IMR-90 (cell line): ENCODE measurements around the gene APCDD1L. TPM values are rescaled to one million over a fixed set of nuclear protein-coding genes. Genes with fewer than 3 reads are reported as not detected.

Source experiments
- ATAC-seq: fragments of 200-7000 bp; cut with Tn5 transposase; 2 replicates; pipeline ENCODE4 v1.9.1; 2020; ENCODE audit warnings: low read depth, mild to moderate bottlenecking, moderate library complexity
- BruUV-seq: library from RNA; stranded (reverse); fragments of 400-500 nt; replicated peaks from 2 replicates; lab custom pipeline; 2021; lab: Mats Ljungman, UMichigan
- CTCF ChIA-PET: fragments of 300-600 bp; formaldehyde crosslinking; extraction: SDS; loops from one replicate; lab custom pipeline; 2021; ENCODE audit warnings: antibody characterized with exemption; lab: Yijun Ruan, JAX
- POLR2A ChIA-PET: fragments of 300-600 bp; sonication (Branson Sonifier 250); formaldehyde crosslinking; loops from one replicate; lab custom pipeline; 2022; ENCODE audit warnings: antibody characterized with exemption; ENCODE audit not compliant: unreplicated experiment; lab: Charles Lee
- DNase-seq: peaks from one replicate; pipeline ENCODE4 v3.0.0; 2013
- H2AFZ ChIP-seq: replicated peaks from 2 replicates; pipeline ENCODE3; 2013; ENCODE audit warnings: low read length, mild to moderate bottlenecking; ENCODE audit not compliant: poor library complexity
- H2AK5ac ChIP-seq: 2 replicates; pipeline ENCODE4 v1.6.1; 2013; ENCODE audit warnings: low read depth, low read length, inconsistent platforms
- H2AK9ac ChIP-seq: replicated peaks from 2 replicates; pipeline ENCODE3; 2013; ENCODE audit warnings: mild to moderate bottlenecking, low read depth, low read length, moderate library complexity; ENCODE audit not compliant: poor library complexity
- H2BK120ac ChIP-seq: 2 replicates; pipeline ENCODE4 v1.6.1; 2013; ENCODE audit warnings: low read depth, low read length, inconsistent platforms
- H2BK15ac ChIP-seq: 3 replicates; pipeline ENCODE4 v1.6.1; 2013; ENCODE audit warnings: low read depth, low read length, inconsistent platforms
- H2BK20ac ChIP-seq: 2 replicates; pipeline ENCODE4 v1.6.1; 2013; ENCODE audit warnings: low read depth, mild to moderate bottlenecking, inconsistent platforms, low read length, moderate library complexity
- H2BK5ac ChIP-seq: 2 replicates; pipeline ENCODE4 v1.6.1; 2013; ENCODE audit warnings: mild to moderate bottlenecking, low read depth, low read length, inconsistent platforms; ENCODE audit not compliant: poor library complexity, severe bottlenecking
- H3K14ac ChIP-seq: replicated peaks from 2 replicates; pipeline ENCODE4 v1.6.1; 2013; ENCODE audit warnings: low read depth, low read length, inconsistent platforms
- H3K18ac ChIP-seq: 2 replicates; pipeline ENCODE4 v1.6.1; 2013; ENCODE audit warnings: low read depth, low read length, control low read depth
- H3K23ac ChIP-seq: 2 replicates; pipeline ENCODE4 v1.6.1; 2013; ENCODE audit warnings: low read depth, low read length, inconsistent platforms
- H3K27ac ChIP-seq: 2 replicates; pipeline ENCODE4 v1.5.1; 2013; ENCODE audit warnings: mild to moderate bottlenecking, control low read depth, low read length; ENCODE audit not compliant: insufficient read depth
- H3K27me3 ChIP-seq: 2 replicates; pipeline ENCODE4 v1.6.1; 2013; ENCODE audit warnings: low read length; ENCODE audit not compliant: control insufficient read depth, insufficient read depth
- H3K36me3 ChIP-seq: 2 replicates; pipeline ENCODE4 v1.6.1; 2013; ENCODE audit warnings: low read length, mixed read lengths; ENCODE audit not compliant: control insufficient read depth, insufficient read depth
- H3K4ac ChIP-seq: 2 replicates; pipeline ENCODE4 v1.6.1; 2013; ENCODE audit warnings: low read depth, low read length, inconsistent platforms
- H3K4me1 ChIP-seq: 2 replicates; pipeline ENCODE4 v1.6.1; 2013; ENCODE audit warnings: low read length, mixed read lengths; ENCODE audit not compliant: control insufficient read depth, insufficient read depth
- H3K4me2 ChIP-seq: 2 replicates; pipeline ENCODE4 v1.6.1; 2013; ENCODE audit warnings: low read depth, mild to moderate bottlenecking, control low read depth, low read length, moderate library complexity
- H3K4me3 ChIP-seq: 2 replicates; pipeline ENCODE4 v1.5.1; 2013; ENCODE audit warnings: low read depth, mild to moderate bottlenecking, control low read depth, low read length, moderate library complexity; ENCODE audit not compliant: insufficient read depth
- H3K56ac ChIP-seq: 2 replicates; pipeline ENCODE4 v1.6.1; 2013; ENCODE audit warnings: low read length, inconsistent platforms; ENCODE audit not compliant: insufficient read depth; ENCODE audit errors: extremely low read depth
- H3K79me1 ChIP-seq, 2 experiments: 2 replicates each; pipeline ENCODE4 v1.6.1; 2013; ENCODE audit warnings: low read length in 2 of 2, inconsistent platforms in 1 of 2, low read depth in 1 of 2
- H3K9ac ChIP-seq: 2 replicates; pipeline ENCODE4 v1.6.1; 2013; ENCODE audit warnings: low read depth, low read length, control low read depth
- H3K9me1 ChIP-seq: 2 replicates; pipeline ENCODE4 v1.6.1; 2013; ENCODE audit warnings: low read length, inconsistent platforms; ENCODE audit not compliant: insufficient read depth
- H3K9me3 ChIP-seq: 2 replicates; pipeline ENCODE4 v1.6.1; 2013; ENCODE audit warnings: low read length; ENCODE audit not compliant: control insufficient read depth, insufficient read depth
- H4K20me1 ChIP-seq: 2 replicates; pipeline ENCODE4 v1.6.1; 2013; ENCODE audit warnings: low read length, inconsistent platforms; ENCODE audit not compliant: insufficient read depth
- H4K5ac ChIP-seq: 2 replicates; pipeline ENCODE4 v1.6.1; 2013; ENCODE audit warnings: mild to moderate bottlenecking, low read depth, low read length, control low read depth
- H4K8ac ChIP-seq, 2 experiments: 2 replicates each; pipeline ENCODE4 v1.6.1; 2013; ENCODE audit warnings: low read depth in 2 of 2, low read length in 2 of 2, control low read depth in 1 of 2, inconsistent platforms in 1 of 2
- H4K91ac ChIP-seq: 2 replicates; pipeline ENCODE4 v1.6.1; 2013; ENCODE audit warnings: low read depth, low read length, inconsistent platforms; ENCODE audit not compliant: insufficient read depth
- CEBPB ChIP-seq: IDR thresholded peaks from 2 replicates; pipeline ENCODE4 v1.6.1; 2012; ENCODE audit warnings: low read depth, low read length, improper control_type of control experiment
- CHD1 ChIP-seq: IDR thresholded peaks from 2 replicates; pipeline ENCODE4 v1.6.1; 2012; ENCODE audit warnings: low read depth, low read length, improper control_type of control experiment
- WGBS, 2 experiments: methylation state at CpG; one replicate each; pipeline versions ENCODE4 v1.1.5 to v1.1.7; 2013; ENCODE audit warnings: missing lambda C conversion rate in 2 of 2; ENCODE audit not compliant: insufficient read length in 1 of 2; ENCODE audit errors: extremely low coverage in 2 of 2; 5-methylcytosine and 5-hydroxymethylcytosine counted together
- dilution Hi-C: fragments of 300-500 bp; cut with HindIII; formaldehyde crosslinking; loops from one replicate; pipeline ENCODE4 v1.14.3; 2018; ENCODE audit warnings: low sequenced_read_pairs; ENCODE audit not compliant: unreplicated experiment
- in situ Hi-C: fragments of 300-500 bp; cut with MboI; formaldehyde crosslinking; loops from 3 replicates; pipeline ENCODE4 v1.14.3; 2019; ENCODE audit warnings: low sequenced_read_pairs, inconsistent platforms, mixed read lengths
- intact Hi-C: fragments of 100-400 bp; cut with micrococcal nuclease; formaldehyde crosslinking; loops from 2 replicates; pipeline ENCODE4 v1.10.0; 2022
- polyA plus RNA-seq, 3 experiments: library from polyadenylated mRNA; depleted of rRNA; stranded (reverse); fragments of >200 nt; gene quantifications; 2 replicates each; pipeline ENCODE4 v1.2.3, GENCODE V29; 2012; ENCODE audit warnings: low replicate concordance in 1 of 3
- total RNA-seq: library from RNA; depleted of rRNA; stranded (reverse); fragments of >200 nt; gene quantifications from 2 replicates; pipeline ENCODE4 v1.2.3, GENCODE V29; 2012

APCDD1L gene
- total and polyA plus RNA-seq, 2 of the 4 experiments (the other 2 are of a cell fraction) = 2.5 to 18.3 TPM

GRCh38 chr20:58431134-58431533 is 84.1 kb downstream of the APCDD1L start:
- dilution Hi-C loops = no loop called here
- no peak overlapping the region for H3K4ac ChIP-seq
- H3K9me1 ChIP-seq = peaks cover 35% of the 10 kb centered on the region
- no peak overlapping the region for H2AK9ac ChIP-seq
- H3K9me3 ChIP-seq = no peaks in the 10 kb centered on the region
- peaks cover 21% of the 10 kb centered on the region for H3K4me1 ChIP-seq
- peaks cover 4% of the 10 kb centered on the region; the same call in 1 of the 2 replicates for H3K36me3 ChIP-seq
- H4K5ac ChIP-seq = no peak overlapping the region
- no peak overlapping the region for H3K18ac ChIP-seq
- TF ChIP-seq CHD1 (no peak), CEBPB (0 out of 2 replicates have a peak, but pooled peaks have one; percentile 2)
- no peak overlapping the region for H2AK5ac ChIP-seq
- H2BK20ac ChIP-seq = no peak overlapping the region
- H2BK15ac ChIP-seq = no peak overlapping the region
- H2BK120ac ChIP-seq = no peak overlapping the region
- peaks cover 67 to 91% of the 10 kb centered on the region in 2 experiments for H3K79me1 ChIP-seq
- H2BK5ac ChIP-seq = no peak overlapping the region
- no CpG with 5 or more reads among the region's 2 CpGs for WGBS, 2 experiments
- H2AFZ ChIP-seq = no peak overlapping the region
- ATAC-seq (peak; percentile 39; the same call in 1 of the 2 replicates), DNase-seq (peak; percentile 55)
- BruUV-seq = no TSS peak
- no peak overlapping the region for H3K4me3 ChIP-seq
- POLR2A ChIA-PET = no interaction called here
- H4K91ac ChIP-seq = no peak overlapping the region
- no peak overlapping the region for H3K9ac ChIP-seq
- peaks cover 58% of the 10 kb centered on the region for H4K20me1 ChIP-seq
- in situ Hi-C loops = loop anchor here (10.0 kb wide), 1 partner anchor 196 kb away; no protein-coding TSS in a partner anchor
- H4K8ac ChIP-seq = no peak overlapping the region
- no peak overlapping the region for H3K14ac ChIP-seq
- intact Hi-C loops = loop anchor here (5.0 kb wide), 1 partner anchor 194 kb away; no protein-coding TSS in a partner anchor
- no peak overlapping the region for H3K27ac ChIP-seq
- H3K23ac ChIP-seq = no peak overlapping the region
- H3K56ac ChIP-seq = no peak overlapping the region
- CTCF ChIA-PET = interaction anchor here (0.6 to 0.8 kb wide), 2 partner anchors 22 to 27 kb away, joined by 3 read pairs; no protein-coding TSS in a partner anchor
- no peak overlapping the region; the same call in 1 of the 2 replicates for H3K4me2 ChIP-seq
- H3K27me3 ChIP-seq = no peaks in the 10 kb centered on the region
